ENCODE results near the gene KCNT2. TPM values are rescaled to one million over a fixed set of nuclear protein-coding genes. Genes with fewer than 3 reads are reported as not detected.

The KCNT2 gene
- total and polyA plus RNA-seq, 8 donors, result 2.7 to 6.8 (median 5.1) TPM

GRCh38 chr1:196449460-196449859 lies 158.8 kb downstream of the KCNT2 start:
- intact Hi-C loops (cut with DNase I), result no loop called here
- no peak overlapping the region for H3K4me3 ChIP-seq
- no peaks in the 10 kb centered on the region for H3K9me3 ChIP-seq
- no peaks in the 10 kb centered on the region for H3K4me1 ChIP-seq
- H3K27ac ChIP-seq, result no peak overlapping the region
- H3K36me3 ChIP-seq, result no peaks in the 10 kb centered on the region
- no peak for ATAC-seq
- no peaks in the 10 kb centered on the region for H3K27me3 ChIP-seq
- no peak for TF ChIP-seq CTCF (IDR thresholded peaks at IDR 0.05)
- DNase-seq, result no peak

- Histone ChIP-seq H3K27ac (no peak overlapping the region), H3K27me3 (no peaks in the 10 kb centered on the region), H3K4me1 (no peaks in the 10 kb centered on the region), H3K9me3 (no peaks in the 10 kb centered on the region), H3K4me3 (no peak overlapping the region), H3K36me3 (no peaks in the 10 kb centered on the region)
- intact Hi-C loops (cut with DNase I), result no loop called here
- DNase-seq, result no peak
- no peak for ATAC-seq
- no peak for TF ChIP-seq CTCF (IDR thresholded peaks at IDR 0.05)
These were observed 162.5 kb downstream of the KCNT2 start for GRCh38 chr1:196445775-196446174.

- Histone ChIP-seq H3K27ac (no peak overlapping the region), H3K36me3 (no peaks in the 10 kb centered on the region), H3K27me3 (no peaks in the 10 kb centered on the region), H3K4me3 (no peak overlapping the region), H3K9me3 (no peaks in the 10 kb centered on the region), H3K4me1 (no peaks in the 10 kb centered on the region)
- DNase-seq, result no peak
- no peak for ATAC-seq
- no peak for TF ChIP-seq CTCF (IDR thresholded peaks at IDR 0.05)
- intact Hi-C loops (cut with DNase I), result no loop called here
These were observed 163.6 kb downstream of the KCNT2 start for GRCh38 chr1:196444634-196445033.

GRCh38 chr1:196442366-196442765 lies 165.9 kb downstream of the KCNT2 start:
- DNase-seq, result no peak
- no peak for TF ChIP-seq CTCF (IDR thresholded peaks at IDR 0.05)
- H3K9me3 ChIP-seq, result no peaks in the 10 kb centered on the region
- H3K4me1 ChIP-seq, result no peaks in the 10 kb centered on the region
- H3K27ac ChIP-seq, result no peak overlapping the region
- H3K36me3 ChIP-seq, result no peaks in the 10 kb centered on the region
- ATAC-seq, result no peak
- no peak overlapping the region for H3K4me3 ChIP-seq
- H3K27me3 ChIP-seq, result no peaks in the 10 kb centered on the region
- intact Hi-C loops (cut with DNase I), result no loop called here

- no peak for ATAC-seq
- intact Hi-C loops (cut with DNase I), result no loop called here
- Histone ChIP-seq H3K36me3 (no peaks in the 10 kb centered on the region), H3K4me1 (no peaks in the 10 kb centered on the region), H3K9me3 (no peaks in the 10 kb centered on the region), H3K27me3 (no peaks in the 10 kb centered on the region), H3K4me3 (no peak overlapping the region), H3K27ac (no peak overlapping the region)
- no peak for TF ChIP-seq CTCF (IDR thresholded peaks at IDR 0.05)
- DNase-seq, result no peak
These were observed 167.5 kb downstream of the KCNT2 start for GRCh38 chr1:196440711-196441110.

Measured in left lung (tissue), 10 donors.